Measurements from ENCODE around the gene CLPTM1. TPM values are rescaled to one million over a fixed set of nuclear protein-coding genes. Genes with fewer than 3 reads are reported as not detected.

The CLPTM1 gene
- polyA plus RNA-seq, 3 donors = 14.7 to 84.3 (median 20.0) TPM

DNA sequence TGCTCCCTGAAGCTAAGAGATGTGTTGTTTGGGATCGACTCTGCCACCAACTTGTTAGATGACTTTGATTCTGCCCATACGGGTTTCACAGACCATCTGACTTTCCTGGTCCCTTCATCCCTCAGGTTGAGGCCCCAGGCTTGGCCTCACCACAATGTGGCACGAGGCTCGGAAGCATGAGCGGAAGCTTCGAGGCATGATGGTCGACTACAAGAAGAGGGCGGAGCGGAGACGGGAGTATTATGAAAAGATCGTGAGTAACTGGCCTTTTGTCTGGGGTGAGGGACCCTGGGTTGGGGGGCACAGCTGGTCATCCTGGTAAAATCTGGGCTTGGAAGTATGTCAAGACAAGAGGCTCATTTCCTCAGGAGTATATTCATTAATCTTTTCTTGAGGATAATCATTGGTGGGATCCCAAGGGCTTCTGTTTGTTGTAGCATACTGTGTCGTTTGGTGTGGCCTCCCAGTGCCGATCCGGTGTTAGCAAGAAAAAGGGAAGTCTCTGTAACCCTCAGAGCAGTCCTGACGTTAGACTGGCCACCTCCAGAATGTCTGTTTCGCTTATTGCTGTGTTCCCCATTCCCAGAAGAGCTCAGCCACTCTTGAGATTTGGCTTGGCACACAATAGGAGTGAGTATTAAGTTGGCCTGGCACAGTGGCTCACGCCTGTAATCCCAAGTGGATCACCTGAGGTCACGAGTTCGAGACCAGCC lies 85.0 kb downstream of the CLPTM1 start:
- H3K27ac ChIP-seq (ENCODE audit: low read depth in 1 of 2, low read length in 2 of 2) = peak overlapping the region; percentile 95 to 98
- intact Hi-C loops (cut with micrococcal nuclease) = loop anchor here in 1 of 2 donors (5.0 kb wide), 1 partner anchor 38 kb away; the partner anchor contains the start of gene RELB
- peak overlapping the region; percentile 99 for H3K4me2 ChIP-seq (replicated peaks; ENCODE audit: extremely low read depth, low read length, poor library complexity, severe bottlenecking)
- H3K27me3 ChIP-seq (ENCODE audit: control insufficient read depth in 2 of 2, insufficient read depth in 2 of 2, low read length in 2 of 2) = no peaks in the 10 kb centered on the region
- peaks cover 48 to 68% of the 10 kb centered on the region in 2 donors for H3K36me3 ChIP-seq (replicated peaks in 1 of 2; ENCODE audit: control insufficient read depth in 1 of 2, insufficient read depth in 2 of 2, low read length in 2 of 2)
- H3K4me1 ChIP-seq (ENCODE audit: control insufficient read depth in 1 of 2, insufficient read depth in 2 of 2, low read length in 2 of 2) = peaks cover 30 to 35% of the 10 kb centered on the region in 2 donors
- Mint-ChIP-seq H3K4me1 (peaks cover 40% of the 10 kb centered on the region), H3K27ac (peak overlapping the region; percentile 97 to 100 (median 98)), H3K4me3 (peak overlapping the region; percentile 98 to 99), H3K9me3 (peaks cover 1 to 6% (median 5%) of the 10 kb centered on the region in 7 donors), H3K27me3 (ENCODE audit: low read depth in 3 of 3) (peaks cover 0 to 2% (median 0%) of the 10 kb centered on the region in 3 donors), H3K36me3 (peaks cover 46 to 78% of the 10 kb centered on the region in 2 donors)
- TF ChIP-seq, protein P1, sequence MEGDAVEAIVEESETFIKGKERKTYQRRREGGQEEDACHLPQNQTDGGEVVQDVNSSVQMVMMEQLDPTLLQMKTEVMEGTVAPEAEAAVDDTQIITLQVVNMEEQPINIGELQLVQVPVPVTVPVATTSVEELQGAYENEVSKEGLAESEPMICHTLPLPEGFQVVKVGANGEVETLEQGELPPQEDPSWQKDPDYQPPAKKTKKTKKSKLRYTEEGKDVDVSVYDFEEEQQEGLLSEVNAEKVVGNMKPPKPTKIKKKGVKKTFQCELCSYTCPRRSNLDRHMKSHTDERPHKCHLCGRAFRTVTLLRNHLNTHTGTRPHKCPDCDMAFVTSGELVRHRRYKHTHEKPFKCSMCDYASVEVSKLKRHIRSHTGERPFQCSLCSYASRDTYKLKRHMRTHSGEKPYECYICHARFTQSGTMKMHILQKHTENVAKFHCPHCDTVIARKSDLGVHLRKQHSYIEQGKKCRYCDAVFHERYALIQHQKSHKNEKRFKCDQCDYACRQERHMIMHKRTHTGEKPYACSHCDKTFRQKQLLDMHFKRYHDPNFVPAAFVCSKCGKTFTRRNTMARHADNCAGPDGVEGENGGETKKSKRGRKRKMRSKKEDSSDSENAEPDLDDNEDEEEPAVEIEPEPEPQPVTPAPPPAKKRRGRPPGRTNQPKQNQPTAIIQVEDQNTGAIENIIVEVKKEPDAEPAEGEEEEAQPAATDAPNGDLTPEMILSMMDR (IDR thresholded peaks at IDR 0.05) = no peak
- H3K9ac ChIP-seq (ENCODE audit: insufficient read depth, low read length, poor library complexity, severe bottlenecking) = peak overlapping the region; percentile 99
- peaks cover 62% of the 10 kb centered on the region for H3K79me2 ChIP-seq (ENCODE audit: insufficient read depth, low read length)
- H3K9me3 ChIP-seq (replicated peaks in 1 of 2; ENCODE audit: control insufficient read depth in 1 of 2, insufficient read depth in 1 of 2, low read length in 2 of 2) = peaks cover 0 to 4% of the 10 kb centered on the region in 2 donors
- peak overlapping the region; percentile 53 to 94 (median 82) for H3K4me3 ChIP-seq (replicated peaks in 1 of 3; ENCODE audit: low read depth in 2 of 3, low read length in 3 of 3)
- peaks cover 53% of the 10 kb centered on the region for H4K20me1 ChIP-seq (ENCODE audit: insufficient read depth, low read length)
- 27% methylated on average over 9 of the region's 19 CpGs for WGBS (ENCODE audit: insufficient coverage)
- peak; percentile 76 to 77 (median 76) for DNase-seq
- H2AFZ ChIP-seq (ENCODE audit: insufficient read depth, low read depth, low read length, poor library complexity, severe bottlenecking) = no peak overlapping the region

DNA sequence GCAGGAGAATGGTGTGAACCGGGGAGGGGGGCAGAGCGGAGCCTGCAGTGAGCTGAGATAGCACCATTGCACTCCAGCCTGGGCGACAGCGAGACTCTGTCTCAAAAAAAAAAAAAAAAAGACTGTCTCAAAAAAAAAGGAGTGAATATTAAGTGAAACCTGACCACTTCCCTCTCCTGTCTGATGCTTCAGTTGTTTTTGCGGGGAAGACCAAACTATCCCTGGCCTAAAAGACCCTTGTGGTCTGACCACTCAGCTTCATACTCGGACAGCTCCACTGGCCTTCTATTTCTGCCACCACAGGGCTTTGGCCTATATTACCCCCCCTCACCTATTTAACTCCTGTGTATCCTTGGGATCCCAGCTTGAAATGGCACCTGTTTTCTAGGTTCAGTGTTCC lies 85.9 kb downstream of the CLPTM1 start:
- no peak for DNase-seq
- Mint-ChIP-seq H3K27ac (peak overlapping the region; percentile 97 to 100 (median 98)), H3K36me3 (peaks cover 49 to 79% of the 10 kb centered on the region in 2 donors), H3K4me3 (peak overlapping the region; percentile 98 to 99), H3K4me1 (peaks cover 49% of the 10 kb centered on the region), H3K9me3 (no peaks in the 10 kb centered on the region), H3K27me3 (ENCODE audit: low read depth in 3 of 3) (peaks cover 0 to 2% (median 1%) of the 10 kb centered on the region in 3 donors)
- TF ChIP-seq, protein P1 (IDR thresholded peaks at IDR 0.05) = no peak
- H3K4me2 ChIP-seq (replicated peaks; ENCODE audit: extremely low read depth, low read length, poor library complexity, severe bottlenecking) = peak overlapping the region; percentile 99
- 57% methylated on average over 4 of the region's 6 CpGs for whole genome bisulfite sequencing (ENCODE audit: insufficient coverage)
- H3K9ac ChIP-seq (ENCODE audit: insufficient read depth, low read length, poor library complexity, severe bottlenecking) = peak overlapping the region; percentile 99
- H3K4me3 ChIP-seq (replicated peaks in 1 of 3; ENCODE audit: low read depth in 2 of 3, low read length in 3 of 3) = peak overlapping the region in 1 of 3 experiments; percentile 94
- peaks cover 61% of the 10 kb centered on the region for H4K20me1 ChIP-seq (ENCODE audit: insufficient read depth, low read length)
- no peak overlapping the region for H2AFZ ChIP-seq (ENCODE audit: insufficient read depth, low read depth, low read length, poor library complexity, severe bottlenecking)
- no peaks in the 10 kb centered on the region for H3K27me3 ChIP-seq (ENCODE audit: control insufficient read depth in 2 of 2, insufficient read depth in 2 of 2, low read length in 2 of 2)
- peaks cover 51 to 68% of the 10 kb centered on the region in 2 donors for H3K36me3 ChIP-seq (replicated peaks in 1 of 2; ENCODE audit: control insufficient read depth in 1 of 2, insufficient read depth in 2 of 2, low read length in 2 of 2)
- no peaks in the 10 kb centered on the region for H3K9me3 ChIP-seq (replicated peaks in 1 of 2; ENCODE audit: control insufficient read depth in 1 of 2, insufficient read depth in 1 of 2, low read length in 2 of 2)
- peaks cover 71% of the 10 kb centered on the region for H3K79me2 ChIP-seq (ENCODE audit: insufficient read depth, low read length)
- H3K27ac ChIP-seq (ENCODE audit: low read depth in 1 of 2, low read length in 2 of 2) = peak overlapping the region; percentile 95 to 98
- H3K4me1 ChIP-seq (ENCODE audit: control insufficient read depth in 1 of 2, insufficient read depth in 2 of 2, low read length in 2 of 2) = peaks cover 36 to 42% of the 10 kb centered on the region in 2 donors
- intact Hi-C loops (cut with micrococcal nuclease) = loop anchor here in 1 of 2 donors (5.0 kb wide), 1 partner anchor 39 kb away; the partner anchor contains the start of gene RELB

Other genes starting within 250 kb of the CLPTM1 start
- gene BCL3, start 206.7 kb upstream of the CLPTM1 start, polyA plus RNA-seq = 100 to 1,000 TPM in 1 of 3 donors, 10 to 100 TPM in 2; 18.7 to 160 (median 23.1) TPM
- gene CBLC, start 177.5 kb upstream of the CLPTM1 start, polyA plus RNA-seq = not detected
- gene BCAM, start 146.3 kb upstream of the CLPTM1 start, polyA plus RNA-seq = under 1 TPM in 1 of 3 donors, not detected in 2; 0.09 TPM
- 10 to 100 TPM in 1 of 3 donors, 1 to 10 TPM in 2; 5.6 to 18.2 (median 9.3) TPM for gene NECTIN2, start 109.1 kb upstream of the CLPTM1 start, polyA plus RNA-seq
- gene TOMM40, start 64.1 kb upstream of the CLPTM1 start, polyA plus RNA-seq = 10 to 100 TPM; 15.0 to 25.4 (median 16.4) TPM
- 1 to 10 TPM in 1 of 3 donors, under 1 TPM in 1, not detected in 1; 0.30 to 1.0 TPM for gene APOE, start 49.6 kb upstream of the CLPTM1 start, polyA plus RNA-seq
- under 1 TPM in 1 of 3 donors, not detected in 2; 0.20 TPM for gene APOC1, start 40.8 kb upstream of the CLPTM1 start, polyA plus RNA-seq
- not detected for gene APOC4, start 13.1 kb upstream of the CLPTM1 start, polyA plus RNA-seq
- not detected for gene APOC2, start 9.3 kb upstream of the CLPTM1 start, polyA plus RNA-seq
- gene RELB, start 46.1 kb downstream of the CLPTM1 start, polyA plus RNA-seq = 10 to 100 TPM; 32.3 to 35.0 (median 34.4) TPM
- 100 to 1,000 TPM in 1 of 3 donors, 1 to 10 TPM in 2; 2.2 to 152 (median 4.1) TPM for gene CLASRP, start 83.7 kb downstream of the CLPTM1 start, polyA plus RNA-seq
- gene ZNF296, start 121.1 kb downstream of the CLPTM1 start, polyA plus RNA-seq = 1 to 10 TPM; 3.8 to 7.2 (median 6.5) TPM
- 10 to 100 TPM; 67.6 to 83.4 (median 78.4) TPM for gene GEMIN7, start 123.9 kb downstream of the CLPTM1 start, polyA plus RNA-seq
- gene PPP1R37, start 137.8 kb downstream of the CLPTM1 start, polyA plus RNA-seq = 10 to 100 TPM in 1 of 3 donors, under 1 TPM in 2; 0.10 to 11.8 (median 0.22) TPM
- gene NKPD1, start 205.6 kb downstream of the CLPTM1 start, polyA plus RNA-seq = under 1 TPM in 1 of 3 donors, not detected in 2; 0.11 TPM
- 10 to 100 TPM; 49.7 to 82.7 (median 63.4) TPM for gene TRAPPC6A, start 222.9 kb downstream of the CLPTM1 start, polyA plus RNA-seq
- 1 to 10 TPM; 2.9 to 6.7 (median 4.7) TPM for gene BLOC1S3, start 223.4 kb downstream of the CLPTM1 start, polyA plus RNA-seq